ENCODE data around the gene BCO1.

DNA sequence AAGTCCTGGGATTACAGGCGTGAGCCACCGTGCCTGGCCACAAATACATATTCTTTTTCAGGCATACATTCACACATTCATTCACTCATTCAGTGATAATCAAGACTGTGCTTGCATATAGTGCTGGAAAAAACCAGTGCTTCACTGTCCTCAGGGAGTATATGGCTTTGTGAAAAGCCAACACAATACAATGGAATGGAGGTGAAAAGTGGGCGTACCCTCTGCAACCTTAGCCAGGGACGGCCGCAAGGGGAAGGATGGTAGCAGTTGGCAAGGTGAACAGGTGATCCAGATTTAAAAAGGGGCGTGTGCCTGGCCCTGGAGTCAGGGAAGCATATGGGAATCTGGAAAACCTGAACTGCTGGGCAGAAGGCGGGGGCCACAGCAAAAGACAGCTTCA is 58.1 kb downstream of the BCO1 start:
- TF ChIP-seq GLIS3 (CRISPR knock-in tag; IDR thresholded peaks at IDR 0.05) = no peak
- no peak for TF ChIP-seq ZFP30 (CRISPR knock-in tag; IDR thresholded peaks at IDR 0.05)
- no peak for TF ChIP-seq TCF4 (CRISPR knock-in tag; IDR thresholded peaks at IDR 0.05; ENCODE audit: borderline replicate concordance)
- TF ChIP-seq CSDC2 (CRISPR knock-in tag; IDR thresholded peaks at IDR 0.05) = no peak
- no peak for TF ChIP-seq RARB (CRISPR knock-in tag; IDR thresholded peaks at IDR 0.05)
- TF ChIP-seq ZFP3 (CRISPR knock-in tag; IDR thresholded peaks at IDR 0.05) = no peak
- TF ChIP-seq, protein P1, sequence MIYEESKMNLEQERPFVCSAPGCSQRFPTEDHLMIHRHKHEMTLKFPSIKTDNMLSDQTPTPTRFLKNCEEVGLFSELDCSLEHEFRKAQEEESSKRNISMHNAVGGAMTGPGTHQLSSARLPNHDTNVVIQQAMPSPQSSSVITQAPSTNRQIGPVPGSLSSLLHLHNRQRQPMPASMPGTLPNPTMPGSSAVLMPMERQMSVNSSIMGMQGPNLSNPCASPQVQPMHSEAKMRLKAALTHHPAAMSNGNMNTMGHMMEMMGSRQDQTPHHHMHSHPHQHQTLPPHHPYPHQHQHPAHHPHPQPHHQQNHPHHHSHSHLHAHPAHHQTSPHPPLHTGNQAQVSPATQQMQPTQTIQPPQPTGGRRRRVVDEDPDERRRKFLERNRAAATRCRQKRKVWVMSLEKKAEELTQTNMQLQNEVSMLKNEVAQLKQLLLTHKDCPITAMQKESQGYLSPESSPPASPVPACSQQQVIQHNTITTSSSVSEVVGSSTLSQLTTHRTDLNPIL (CRISPR knock-in tag; IDR thresholded peaks at IDR 0.05; ENCODE audit: low read depth) = no peak
- TF ChIP-seq SNAI2 (CRISPR knock-in tag; IDR thresholded peaks at IDR 0.05) = no peak
- TF ChIP-seq ZNF565 (CRISPR knock-in tag; conservative IDR thresholded peaks at IDR 0.05; ENCODE audit: low read depth) = no peak
- TF ChIP-seq, protein P2, sequence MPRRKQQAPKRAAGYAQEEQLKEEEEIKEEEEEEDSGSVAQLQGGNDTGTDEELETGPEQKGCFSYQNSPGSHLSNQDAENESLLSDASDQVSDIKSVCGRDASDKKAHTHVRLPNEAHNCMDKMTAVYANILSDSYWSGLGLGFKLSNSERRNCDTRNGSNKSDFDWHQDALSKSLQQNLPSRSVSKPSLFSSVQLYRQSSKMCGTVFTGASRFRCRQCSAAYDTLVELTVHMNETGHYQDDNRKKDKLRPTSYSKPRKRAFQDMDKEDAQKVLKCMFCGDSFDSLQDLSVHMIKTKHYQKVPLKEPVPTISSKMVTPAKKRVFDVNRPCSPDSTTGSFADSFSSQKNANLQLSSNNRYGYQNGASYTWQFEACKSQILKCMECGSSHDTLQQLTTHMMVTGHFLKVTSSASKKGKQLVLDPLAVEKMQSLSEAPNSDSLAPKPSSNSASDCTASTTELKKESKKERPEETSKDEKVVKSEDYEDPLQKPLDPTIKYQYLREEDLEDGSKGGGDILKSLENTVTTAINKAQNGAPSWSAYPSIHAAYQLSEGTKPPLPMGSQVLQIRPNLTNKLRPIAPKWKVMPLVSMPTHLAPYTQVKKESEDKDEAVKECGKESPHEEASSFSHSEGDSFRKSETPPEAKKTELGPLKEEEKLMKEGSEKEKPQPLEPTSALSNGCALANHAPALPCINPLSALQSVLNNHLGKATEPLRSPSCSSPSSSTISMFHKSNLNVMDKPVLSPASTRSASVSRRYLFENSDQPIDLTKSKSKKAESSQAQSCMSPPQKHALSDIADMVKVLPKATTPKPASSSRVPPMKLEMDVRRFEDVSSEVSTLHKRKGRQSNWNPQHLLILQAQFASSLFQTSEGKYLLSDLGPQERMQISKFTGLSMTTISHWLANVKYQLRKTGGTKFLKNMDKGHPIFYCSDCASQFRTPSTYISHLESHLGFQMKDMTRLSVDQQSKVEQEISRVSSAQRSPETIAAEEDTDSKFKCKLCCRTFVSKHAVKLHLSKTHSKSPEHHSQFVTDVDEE (CRISPR knock-in tag; IDR thresholded peaks at IDR 0.05) = no peak
- no peak for TF ChIP-seq ISL1 (CRISPR knock-in tag; IDR thresholded peaks at IDR 0.05)
- TF ChIP-seq, protein P3, sequence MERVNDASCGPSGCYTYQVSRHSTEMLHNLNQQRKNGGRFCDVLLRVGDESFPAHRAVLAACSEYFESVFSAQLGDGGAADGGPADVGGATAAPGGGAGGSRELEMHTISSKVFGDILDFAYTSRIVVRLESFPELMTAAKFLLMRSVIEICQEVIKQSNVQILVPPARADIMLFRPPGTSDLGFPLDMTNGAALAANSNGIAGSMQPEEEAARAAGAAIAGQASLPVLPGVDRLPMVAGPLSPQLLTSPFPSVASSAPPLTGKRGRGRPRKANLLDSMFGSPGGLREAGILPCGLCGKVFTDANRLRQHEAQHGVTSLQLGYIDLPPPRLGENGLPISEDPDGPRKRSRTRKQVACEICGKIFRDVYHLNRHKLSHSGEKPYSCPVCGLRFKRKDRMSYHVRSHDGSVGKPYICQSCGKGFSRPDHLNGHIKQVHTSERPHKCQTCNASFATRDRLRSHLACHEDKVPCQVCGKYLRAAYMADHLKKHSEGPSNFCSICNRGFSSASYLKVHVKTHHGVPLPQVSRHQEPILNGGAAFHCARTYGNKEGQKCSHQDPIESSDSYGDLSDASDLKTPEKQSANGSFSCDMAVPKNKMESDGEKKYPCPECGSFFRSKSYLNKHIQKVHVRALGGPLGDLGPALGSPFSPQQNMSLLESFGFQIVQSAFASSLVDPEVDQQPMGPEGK (CRISPR knock-in tag; IDR thresholded peaks at IDR 0.05; ENCODE audit: borderline replicate concordance) = no peak
- TF ChIP-seq ZC3H10 (CRISPR knock-in tag; IDR thresholded peaks at IDR 0.05) = no peak
